ENCODE results near the gene KIAA1328.

DNA sequence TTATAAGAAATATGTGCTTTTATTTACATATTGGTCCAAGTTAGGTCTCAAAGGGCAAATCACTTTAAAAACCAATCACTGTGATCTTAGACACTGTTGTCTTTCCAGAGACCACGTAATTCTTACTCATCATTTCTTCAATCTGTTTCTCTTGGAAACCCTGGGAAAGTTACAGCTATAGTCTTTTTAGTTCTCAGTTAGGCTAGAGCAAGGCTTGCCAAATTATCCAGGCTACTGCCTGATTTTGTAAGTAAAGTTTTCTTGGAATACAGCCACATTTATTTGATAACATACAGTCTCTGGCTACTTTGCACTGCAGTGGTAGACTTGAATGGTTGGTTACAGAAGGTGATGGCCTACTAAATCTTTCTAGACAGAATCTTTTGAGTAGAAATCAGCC, 106.0 kb downstream of the KIAA1328 start:
- TF ChIP-seq CTCF (IDR thresholded peaks at IDR 0.05) (no peak), POLR2A (IDR thresholded peaks at IDR 0.05) (no peak)

Measured in tibial nerve (tissue), 3 donors.